GM12878 (cell line): ENCODE data around the gene HMG20B. TPM values are rescaled to one million over a fixed set of nuclear protein-coding genes. Genes with fewer than 3 reads are reported as not detected.

ENCODE experiments used
- ATAC-seq: fragments of 200-7000 bp; cut with Tn5 transposase; 3 replicates; pipeline ENCODE4 v1.9.1; 2020; ENCODE audit warnings: mild to moderate bottlenecking, moderate library complexity
- BruUV-seq: library from RNA; stranded (reverse); fragments of 400-500 nt; replicated peaks from 2 replicates; lab custom pipeline; 2021; lab: Mats Ljungman, UMichigan
- CTCF ChIA-PET: fragments of 300-600 bp; sonication (Branson Sonifier 250); formaldehyde crosslinking; extraction: SDS; loops from one replicate; lab custom pipeline; 2021; ENCODE audit warnings: inconsistent platforms; lab: Yijun Ruan, JAX
- POLR2A ChIA-PET: fragments of 350-600 bp; formaldehyde crosslinking; extraction: SDS; loops from one replicate; lab custom pipeline; 2021; ENCODE audit warnings: inconsistent platforms; lab: Charles Lee
- RAD21 ChIA-PET: fragments of 300-600 bp; sonication (Branson Sonifier 250); formaldehyde crosslinking; loops from one replicate; lab custom pipeline; 2023; ENCODE audit warnings: antibody characterized with exemption; ENCODE audit not compliant: unreplicated experiment; lab: Charles Lee
- SMC1A ChIA-PET: fragments of 300-600 bp; sonication (Branson Sonifier 250); formaldehyde crosslinking; loops from one replicate; lab custom pipeline; 2023; ENCODE audit not compliant: unreplicated experiment, uncharacterized antibody; lab: Charles Lee
- DNase-seq: peaks from one replicate; pipeline ENCODE4 v3.0.0-alpha.2; 2011; ENCODE audit warnings: low read depth, low spot score
- FAIRE-seq: peaks from 3 replicates; lab custom pipeline; 2011; peaks lifted over from hg19 to GRCh38; lab: Jason Lieb, UNC
- H2AFZ ChIP-seq: 2 replicates; pipeline ENCODE4 v1.6.0; 2011; ENCODE audit warnings: low read depth, low read length, control low read depth; ENCODE audit not compliant: control insufficient read depth
- H3K27ac ChIP-seq: 2 replicates; pipeline ENCODE4 v1.5.1; 2011; ENCODE audit warnings: control low read depth; ENCODE audit not compliant: control insufficient read depth, insufficient read depth
- H3K27me3 ChIP-seq, 2 experiments: replicated peaks in 1 of 2; 2 replicates each; pipeline versions ENCODE4 v1.6.0 to v1.6.1; 2011; ENCODE audit warnings: low read length in 1 of 2; ENCODE audit not compliant: control insufficient read depth in 2 of 2, insufficient read depth in 2 of 2
- H3K36me3 ChIP-seq, 2 experiments: 2 replicates each; pipeline ENCODE4 v1.5.1; 2011; ENCODE audit warnings: low read length in 1 of 2; ENCODE audit not compliant: control insufficient read depth in 2 of 2, insufficient read depth in 2 of 2
- H3K4me1 ChIP-seq: 2 replicates; pipeline ENCODE4 v1.6.1; 2011; ENCODE audit warnings: mild to moderate bottlenecking, low read length, moderate library complexity, mixed read lengths; ENCODE audit not compliant: control insufficient read depth, insufficient read depth
- H3K4me2 ChIP-seq: 2 replicates; pipeline ENCODE4 v1.6.0; 2011; ENCODE audit warnings: control low read depth; ENCODE audit not compliant: control insufficient read depth, insufficient read depth
- H3K4me3 ChIP-seq: fragments of 200-600 bp; sonication (generic); 2 replicates; pipeline ENCODE4 v1.5.1; 2016
- H3K79me2 ChIP-seq: 2 replicates; pipeline ENCODE4 v1.6.0; 2011; ENCODE audit warnings: low read length; ENCODE audit not compliant: control insufficient read depth, insufficient read depth
- H3K9ac ChIP-seq: 2 replicates; pipeline ENCODE4 v1.8.0; 2011; ENCODE audit warnings: low read length, control low read depth, mixed read lengths; ENCODE audit not compliant: control insufficient read depth, insufficient read depth
- H3K9me3 ChIP-seq: replicated peaks from 3 replicates; pipeline ENCODE4 v1.5.1; 2011; ENCODE audit warnings: mild to moderate bottlenecking, low read length; ENCODE audit not compliant: control insufficient read depth, insufficient read depth
- H4K20me1 ChIP-seq: 2 replicates; pipeline ENCODE4 v1.6.0; 2011; ENCODE audit not compliant: control insufficient read depth, insufficient read depth
- CHD1 ChIP-seq: IDR thresholded peaks from 2 replicates; pipeline ENCODE4 v1.6.1; 2012; ENCODE audit warnings: low read depth, low read length, improper control_type of control experiment
- E2F8 ChIP-seq: fragments of 450-650 bp; IDR thresholded peaks from 2 replicates; pipeline ENCODE4 v1.6.1; 2018; ENCODE audit warnings: mild to moderate bottlenecking, low read depth, moderate library complexity; ENCODE audit not compliant: partially characterized antibody
- MYC ChIP-seq: IDR thresholded peaks from 2 replicates; pipeline ENCODE4 v1.6.1; 2011; ENCODE audit warnings: mild to moderate bottlenecking, low read length, moderate library complexity, inconsistent platforms; ENCODE audit not compliant: insufficient read depth, insufficient replicate concordance, insufficient read length, severe bottlenecking
- POLR2A ChIP-seq: IDR thresholded peaks from 2 replicates; pipeline ENCODE4 v1.6.1; 2011; ENCODE audit warnings: low read depth, mild to moderate bottlenecking, low read length
- SUPT20H ChIP-seq: IDR thresholded peaks from 2 replicates; pipeline ENCODE4 v1.6.1; 2011; ENCODE audit warnings: low read depth, mild to moderate bottlenecking, low read length, moderate library complexity, borderline replicate concordance; ENCODE audit not compliant: control insufficient read depth
- ZNF207 ChIP-seq: fragments of 450-650 bp; IDR thresholded peaks from 2 replicates; pipeline ENCODE4 v1.6.1; 2014; ENCODE audit warnings: antibody characterized with exemption, mild to moderate bottlenecking, borderline replicate concordance
- WGBS: methylation state at CpG from one replicate; pipeline ENCODE4 v1.1.6; 2016; ENCODE audit warnings: low lambda C conversion rate; ENCODE audit not compliant: insufficient replicate concordance, insufficient coverage; ENCODE audit errors: missing lambda C conversion rate; 5-methylcytosine and 5-hydroxymethylcytosine counted together
- in situ Hi-C: fragments of 300-500 bp; cut with MboI; formaldehyde crosslinking; loops from 9 replicates; pipeline ENCODE4 v1.14.3; 2018; ENCODE audit warnings: mixed read lengths
- intact Hi-C: fragments of 100-400 bp; cut with micrococcal nuclease; formaldehyde crosslinking; loops from one replicate; pipeline ENCODE4 v1.14.2; 2022; ENCODE audit not compliant: unreplicated experiment
- polyA plus RNA-seq, 11 experiments: library from polyadenylated mRNA; depleted of rRNA in 4 of 11; unstranded in 6 of 11; stranded (reverse) in 5 of 11; fragments of >200 nt; fragmentation: Nextera tagmentation in 4 of 11; fragmentation: Illumina TruSeq in 1 of 11; extraction: Ambion mirVana in 4 of 11; extraction: Trizol in 1 of 11; gene quantifications; 1 replicate in 1 of 11; 2 replicates in 10 of 11; pipeline versions ENCODE4 v1.2.1 to v1.2.3, GENCODE V29; 2011 to 2016; ENCODE audit warnings: inconsistent platforms in 2 of 11, missing spikeins in 2 of 11, low read depth in 1 of 11
- total RNA-seq, 4 experiments: library from RNA; depleted of rRNA in 3 of 4; stranded (reverse); fragments of >200 nt in 3 of 4; fragmentation: Illumina TruSeq in 1 of 4; extraction: Trizol in 1 of 4; gene quantifications; 2 replicates each; pipeline versions ENCODE4 v1.2.1 to v1.2.3, GENCODE V29; 2013 to 2021

The HMG20B gene
- total and polyA plus RNA-seq, 10 of the 15 experiments (the other 5 are each of a cell fraction or from before 2014, with no cell fraction given), result 0.37 to 92.7 (median 47.0) TPM

GRCh38 chr19:3535235-3535535 is 37.6 kb upstream of the HMG20B start:
- SMC1A ChIA-PET, result no interaction called here
- Histone ChIP-seq H2AFZ (no peak overlapping the region), H4K20me1 (no peaks in the 10 kb centered on the region), H3K9ac (no peak overlapping the region), H3K4me2 (no peak overlapping the region), H3K9me3 (no peaks in the 10 kb centered on the region), H3K36me3 (peaks cover 9 to 27% of the 10 kb centered on the region in 2 experiments), H3K79me2 (no peaks in the 10 kb centered on the region), H3K27me3 (no peaks in the 10 kb centered on the region), H3K27ac (no peak overlapping the region), H3K4me3 (no peak overlapping the region), H3K4me1 (no peaks in the 10 kb centered on the region)
- TF ChIP-seq POLR2A (peak; percentile 21; the same call in 1 of the 2 replicates), CHD1 (no peak), ZNF207 (no peak)
- POLR2A ChIA-PET, result no interaction called here
- no peak for FAIRE-seq
- WGBS, result over 99% methylated on average over 9 of the region's 9 CpGs
- in situ Hi-C loops, result no loop called here
- BruUV-seq, result no TSS peak
- DNase-seq, result no peak
- intact Hi-C loops, result no loop called here
- no peak for ATAC-seq
- RAD21 ChIA-PET, result no interaction called here
- CTCF ChIA-PET, result no interaction called here

DNA sequence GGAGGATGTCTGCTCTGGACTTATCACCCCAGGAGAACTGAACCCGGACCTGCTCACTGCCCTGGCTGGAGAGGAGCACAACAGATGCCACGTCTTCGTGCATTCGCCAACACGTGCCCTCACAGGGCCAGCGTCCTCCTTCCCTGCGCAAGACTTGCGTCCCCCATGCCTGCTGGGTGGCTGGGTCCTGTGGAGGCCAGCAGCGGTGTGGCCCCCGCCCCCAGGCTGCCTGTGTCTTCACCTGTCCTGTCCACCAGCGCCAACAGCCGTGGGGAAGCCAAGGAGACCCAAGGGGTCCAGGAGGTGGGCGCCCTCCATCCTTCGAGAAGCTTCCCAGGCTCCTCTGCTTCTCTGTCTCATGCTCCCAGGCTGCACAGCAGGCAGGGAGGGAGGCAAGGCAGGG is 37.2 kb upstream of the HMG20B start:
- no peaks in the 10 kb centered on the region for H3K4me1 ChIP-seq
- no peaks in the 10 kb centered on the region for H3K79me2 ChIP-seq
- ChIA-PET CTCF (no interaction called here), POLR2A (no interaction called here), RAD21 (no interaction called here)
- no TSS peak for BruUV-seq
- no peak overlapping the region for H3K4me3 ChIP-seq
- H3K27ac ChIP-seq, result no peak overlapping the region
- no peaks in the 10 kb centered on the region for H4K20me1 ChIP-seq
- H3K9ac ChIP-seq, result no peak overlapping the region
- DNase-seq (no peak), FAIRE-seq (no peak)
- H3K4me2 ChIP-seq, result no peak overlapping the region
- no peak for TF ChIP-seq E2F8
- peak; percentile 7; the same call in 1 of the 2 replicates for TF ChIP-seq POLR2A
- no peak for TF ChIP-seq SUPT20H
- no peak for TF ChIP-seq MYC
- TF ChIP-seq, all 136 proteins: peak for 1
- intact Hi-C loops, result no loop called here
- Histone ChIP-seq H2AFZ (no peak overlapping the region), H3K9me3 (no peaks in the 10 kb centered on the region), H3K36me3 (peaks cover 9 to 27% of the 10 kb centered on the region in 2 experiments), H3K27me3 (no peaks in the 10 kb centered on the region)
- in situ Hi-C loops, result no loop called here
- 99% methylated on average over 9 of the region's 14 CpGs for WGBS
- ATAC-seq, result no peak
- SMC1A ChIA-PET, result no interaction called here
